OCI-LY3 (cell line): Measurements from ENCODE around the gene NRK.

Source experiments
- H2AFZ ChIP-seq: fragments of 200-600, 300-600 bp; shearing (Covaris generic); 2 replicates; pipeline ENCODE4 v1.6.0; 2014; ENCODE audit warnings: antibody characterized with exemption, low read depth, low read length
- H3K27ac ChIP-seq: fragments of 200-600, 300-600 bp; sonication (generic); 2 replicates; pipeline ENCODE4 v1.5.1; 2014; ENCODE audit warnings: mild to moderate bottlenecking, low read length, moderate library complexity, mixed read lengths
- H3K27me3 ChIP-seq: fragments of 200-600, 300-600 bp; sonication (generic); 2 replicates; pipeline ENCODE4 v1.6.1; 2014; ENCODE audit warnings: low read depth, low read length, mixed read lengths
- H3K36me3 ChIP-seq: fragments of 200-600, 300-600 bp; sonication (generic); replicated peaks from 2 replicates; pipeline ENCODE3; 2014; ENCODE audit warnings: low read depth, low read length, mixed read lengths
- H3K4me1 ChIP-seq: fragments of 300-600, 200-600 bp; sonication (generic); 2 replicates; pipeline ENCODE4 v1.6.1; 2014; ENCODE audit warnings: low read length, mixed read lengths
- H3K4me2 ChIP-seq: fragments of 200-600, 300-600 bp; sonication (generic); 2 replicates; pipeline ENCODE4 v1.6.1; 2014; ENCODE audit warnings: low read length, mixed read lengths
- H3K4me3 ChIP-seq: fragments of 300-600, 200-600 bp; sonication (generic); 2 replicates; pipeline ENCODE4 v1.5.1; 2014; ENCODE audit warnings: antibody characterized with exemption, mild to moderate bottlenecking, low read length, moderate library complexity
- H3K79me2 ChIP-seq: fragments of 300-600, 200-600 bp; shearing (Covaris generic); 2 replicates; pipeline ENCODE4 v1.6.1; 2014; ENCODE audit warnings: mild to moderate bottlenecking, low read length, mixed read lengths
- H3K9ac ChIP-seq: fragments of 300-600, 200-600 bp; shearing (Covaris generic); 2 replicates; pipeline ENCODE4 v1.6.0; 2014; ENCODE audit warnings: mild to moderate bottlenecking, low read length, moderate library complexity
- H3K9me3 ChIP-seq: fragments of 200-600, 300-600 bp; shearing (Covaris generic); 2 replicates; pipeline ENCODE4 v1.6.1; 2014; ENCODE audit warnings: low read length, mixed read lengths; ENCODE audit not compliant: insufficient read depth
- H4K20me1 ChIP-seq: fragments of 200-600, 300-600 bp; sonication (generic); 2 replicates; pipeline ENCODE4 v1.6.1; 2016; ENCODE audit warnings: low read length, mixed read lengths; ENCODE audit not compliant: insufficient read depth
- EZH2phosphoT487 ChIP-seq: fragments of 200-600 bp; shearing (Covaris generic); IDR thresholded peaks from 2 replicates; pipeline ENCODE4 v1.6.1; 2018; ENCODE audit warnings: antibody characterized with exemption, mixed run types, low read depth
- TF ChIP-seq, protein P1 (sequence below): fragments of 200-600, 300-600 bp; sonication (generic); IDR thresholded peaks from 2 replicates; pipeline ENCODE4 v1.5.1; 2014; ENCODE audit warnings: antibody characterized with exemption, low read length, low read depth

NRK gene

GRCh38 chrX:105882581-105883275 lies 60.4 kb downstream of the NRK start:
- no peak overlapping the region for H3K4me2 ChIP-seq

GRCh38 chrX:105894721-105895120 lies 72.4 kb downstream of the NRK start:
- H3K4me2 ChIP-seq = no peak overlapping the region
- H2AFZ ChIP-seq = no peak overlapping the region
- H3K79me2 ChIP-seq = no peaks in the 10 kb centered on the region
- no peaks in the 10 kb centered on the region for H3K4me1 ChIP-seq
- H4K20me1 ChIP-seq = no peaks in the 10 kb centered on the region
- H3K36me3 ChIP-seq = no peaks in the 10 kb centered on the region
- TF ChIP-seq EZH2phosphoT487 = no peak
- TF ChIP-seq, protein P1, sequence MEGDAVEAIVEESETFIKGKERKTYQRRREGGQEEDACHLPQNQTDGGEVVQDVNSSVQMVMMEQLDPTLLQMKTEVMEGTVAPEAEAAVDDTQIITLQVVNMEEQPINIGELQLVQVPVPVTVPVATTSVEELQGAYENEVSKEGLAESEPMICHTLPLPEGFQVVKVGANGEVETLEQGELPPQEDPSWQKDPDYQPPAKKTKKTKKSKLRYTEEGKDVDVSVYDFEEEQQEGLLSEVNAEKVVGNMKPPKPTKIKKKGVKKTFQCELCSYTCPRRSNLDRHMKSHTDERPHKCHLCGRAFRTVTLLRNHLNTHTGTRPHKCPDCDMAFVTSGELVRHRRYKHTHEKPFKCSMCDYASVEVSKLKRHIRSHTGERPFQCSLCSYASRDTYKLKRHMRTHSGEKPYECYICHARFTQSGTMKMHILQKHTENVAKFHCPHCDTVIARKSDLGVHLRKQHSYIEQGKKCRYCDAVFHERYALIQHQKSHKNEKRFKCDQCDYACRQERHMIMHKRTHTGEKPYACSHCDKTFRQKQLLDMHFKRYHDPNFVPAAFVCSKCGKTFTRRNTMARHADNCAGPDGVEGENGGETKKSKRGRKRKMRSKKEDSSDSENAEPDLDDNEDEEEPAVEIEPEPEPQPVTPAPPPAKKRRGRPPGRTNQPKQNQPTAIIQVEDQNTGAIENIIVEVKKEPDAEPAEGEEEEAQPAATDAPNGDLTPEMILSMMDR = no peak
- no peak overlapping the region for H3K4me3 ChIP-seq
- H3K27me3 ChIP-seq = no peaks in the 10 kb centered on the region
- H3K27ac ChIP-seq = no peak overlapping the region
- H3K9me3 ChIP-seq = no peaks in the 10 kb centered on the region
- H3K9ac ChIP-seq = no peak overlapping the region

More at GRCh38 chrX:105882581-105883275, 60.4 kb downstream of the NRK start:
- Histone ChIP-seq H3K4me1 (no peaks in the 10 kb centered on the region), H3K36me3 (no peaks in the 10 kb centered on the region), H3K27ac (no peak overlapping the region), H2AFZ (no peak overlapping the region), H3K4me3 (no peak overlapping the region), H3K27me3 (no peaks in the 10 kb centered on the region), H4K20me1 (no peaks in the 10 kb centered on the region), H3K79me2 (no peaks in the 10 kb centered on the region), H3K9ac (no peak overlapping the region), H3K9me3 (no peaks in the 10 kb centered on the region)
- TF ChIP-seq, protein P1 = no peak
- TF ChIP-seq EZH2phosphoT487 = no peak

DNA sequence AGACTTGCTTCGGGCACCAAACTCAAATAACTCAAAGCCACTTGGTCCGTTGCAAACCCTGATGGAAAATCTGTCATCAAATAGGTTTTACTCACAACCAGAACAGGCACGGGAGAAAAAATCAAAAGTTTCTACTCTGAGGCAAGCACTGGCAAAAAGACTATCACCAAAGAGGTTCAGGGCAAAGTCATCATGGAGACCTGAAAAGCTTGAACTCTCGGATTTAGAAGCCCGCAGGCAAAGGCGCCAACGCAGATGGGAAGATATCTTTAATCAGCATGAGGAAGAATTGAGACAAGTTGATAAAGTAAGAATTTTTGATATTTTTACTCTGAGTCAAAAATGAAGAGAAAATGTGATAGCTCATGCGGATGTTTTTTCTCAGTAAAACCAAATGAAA lies 87.2 kb downstream of the NRK start:
- no peak overlapping the region for H3K27ac ChIP-seq
- H3K9me3 ChIP-seq = no peaks in the 10 kb centered on the region
- no peak overlapping the region for H3K4me3 ChIP-seq
- no peak for TF ChIP-seq EZH2phosphoT487
- TF ChIP-seq, protein P1 = no peak
- H3K4me1 ChIP-seq = no peaks in the 10 kb centered on the region
- H3K36me3 ChIP-seq = no peaks in the 10 kb centered on the region
- H3K79me2 ChIP-seq = no peaks in the 10 kb centered on the region
- H4K20me1 ChIP-seq = no peaks in the 10 kb centered on the region
- no peaks in the 10 kb centered on the region for H3K27me3 ChIP-seq
- no peak overlapping the region for H3K9ac ChIP-seq
- no peak overlapping the region for H3K4me2 ChIP-seq
- no peak overlapping the region for H2AFZ ChIP-seq

DNA sequence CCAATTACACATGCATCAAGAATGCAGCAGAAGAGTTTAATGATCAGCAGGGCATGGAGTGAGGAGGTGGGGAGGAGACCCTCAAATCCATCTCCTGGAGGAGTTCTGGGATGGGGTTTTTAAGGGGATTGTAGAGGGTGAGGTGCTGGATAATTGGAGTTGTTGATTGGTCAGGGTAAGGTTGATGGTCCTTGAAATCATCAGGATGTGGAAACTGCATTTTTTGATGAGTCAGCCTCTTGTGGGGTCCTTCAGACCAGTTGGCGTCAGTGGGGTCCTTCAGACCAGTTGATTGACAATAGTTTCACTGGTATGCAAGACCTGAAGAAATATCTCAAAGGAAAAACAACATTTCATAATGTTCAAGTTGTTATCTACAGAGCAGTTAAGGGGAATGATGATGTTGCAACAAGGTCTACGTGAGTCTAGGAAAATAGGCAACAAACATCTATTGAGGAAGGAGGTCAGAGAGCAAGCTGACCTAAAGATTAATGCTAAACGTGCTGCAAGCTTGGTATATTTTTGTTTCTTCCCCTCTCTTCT lies 88.3 kb downstream of the NRK start:
- Histone ChIP-seq H3K27ac (no peak overlapping the region), H3K9me3 (no peaks in the 10 kb centered on the region), H3K36me3 (no peaks in the 10 kb centered on the region), H4K20me1 (no peaks in the 10 kb centered on the region), H3K79me2 (no peaks in the 10 kb centered on the region), H3K27me3 (no peaks in the 10 kb centered on the region), H3K4me3 (no peak overlapping the region), H3K9ac (no peak overlapping the region), H3K4me2 (no peak overlapping the region), H3K4me1 (no peaks in the 10 kb centered on the region), H2AFZ (no peak overlapping the region)
- no peak for TF ChIP-seq EZH2phosphoT487
- TF ChIP-seq, protein P1 = no peak
